SW 1271 (cell line): Measurements from ENCODE around the gene GZMM.

Experiments used
- DNase-seq, 2 experiments: peaks; one replicate each; lab custom pipeline; 2025; lab: John Stamatoyannopoulos, UW

The GZMM gene

DNA sequence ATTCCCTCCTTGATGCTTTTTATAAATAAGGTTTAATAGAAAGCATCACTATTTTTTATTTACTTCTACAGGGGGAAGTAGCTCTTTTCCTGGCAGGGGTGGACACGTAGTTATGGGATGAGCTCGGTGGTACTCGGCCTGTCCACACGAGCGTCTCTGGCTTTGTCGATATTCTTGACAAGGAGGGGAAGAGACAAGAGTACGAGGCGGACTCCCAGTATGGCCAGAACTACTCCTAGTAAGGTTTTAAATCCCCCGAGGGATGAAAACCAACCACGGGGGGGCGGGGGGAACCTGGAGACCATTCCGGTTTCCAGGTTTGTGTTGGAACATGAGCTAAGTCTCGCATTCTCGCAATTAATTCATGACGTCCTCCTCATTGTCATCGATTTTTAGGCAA lies 23.0 kb downstream of the GZMM start:
- no peak for DNase-seq

DNA sequence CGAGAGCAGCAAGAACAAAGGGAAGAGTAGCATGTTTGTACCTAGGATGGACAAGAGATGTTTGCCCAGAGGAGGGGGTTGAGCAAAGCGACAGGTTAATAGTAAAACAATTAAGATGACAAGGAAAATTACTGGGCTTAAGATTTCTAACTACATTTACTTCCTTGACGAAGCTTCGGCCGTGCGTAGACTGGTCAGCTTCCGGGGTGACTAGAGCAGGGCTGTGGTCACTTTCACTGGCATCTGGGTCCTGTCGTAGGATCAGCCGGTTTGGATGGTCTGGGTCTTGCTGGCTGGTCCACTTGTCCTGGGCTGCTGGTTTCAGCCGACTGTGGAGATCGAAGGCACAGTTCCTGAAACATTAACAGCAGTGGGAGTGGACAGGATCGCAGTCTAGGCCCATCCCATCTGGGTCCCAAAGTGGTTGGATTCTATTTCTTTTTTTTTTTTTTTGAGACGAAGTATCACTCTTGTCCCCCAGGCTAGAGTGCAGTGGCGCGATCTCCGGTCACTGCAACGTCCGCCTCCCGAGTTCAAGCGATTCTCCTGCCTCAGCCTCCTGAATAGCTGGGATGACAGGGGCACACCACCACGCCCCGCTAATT lies 23.5 kb downstream of the GZMM start:
- no peak for DNase-seq

DNA sequence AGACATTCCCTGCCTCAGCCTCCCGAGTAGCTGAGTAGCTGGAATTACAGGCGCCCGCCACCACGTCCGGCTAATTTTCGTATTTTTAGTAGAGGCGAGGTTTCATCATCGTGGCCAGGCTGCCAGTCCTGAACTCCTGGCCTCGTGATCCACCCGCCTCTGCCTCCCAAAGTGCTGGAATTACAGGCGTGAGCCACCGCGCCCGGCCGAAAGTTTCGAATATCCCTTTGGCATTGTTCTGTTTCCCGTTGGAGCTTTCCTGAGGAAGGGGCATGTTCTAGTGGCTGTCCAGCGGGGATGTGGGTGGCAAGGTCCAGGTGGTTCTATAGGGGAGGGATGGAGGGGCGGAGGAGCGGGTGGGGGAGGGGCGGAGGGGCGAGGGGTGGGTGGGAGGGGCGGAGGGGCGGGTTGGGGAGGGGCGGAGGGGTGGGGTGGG lies 26.4 kb downstream of the GZMM start:
- no peak for DNase-seq

DNA sequence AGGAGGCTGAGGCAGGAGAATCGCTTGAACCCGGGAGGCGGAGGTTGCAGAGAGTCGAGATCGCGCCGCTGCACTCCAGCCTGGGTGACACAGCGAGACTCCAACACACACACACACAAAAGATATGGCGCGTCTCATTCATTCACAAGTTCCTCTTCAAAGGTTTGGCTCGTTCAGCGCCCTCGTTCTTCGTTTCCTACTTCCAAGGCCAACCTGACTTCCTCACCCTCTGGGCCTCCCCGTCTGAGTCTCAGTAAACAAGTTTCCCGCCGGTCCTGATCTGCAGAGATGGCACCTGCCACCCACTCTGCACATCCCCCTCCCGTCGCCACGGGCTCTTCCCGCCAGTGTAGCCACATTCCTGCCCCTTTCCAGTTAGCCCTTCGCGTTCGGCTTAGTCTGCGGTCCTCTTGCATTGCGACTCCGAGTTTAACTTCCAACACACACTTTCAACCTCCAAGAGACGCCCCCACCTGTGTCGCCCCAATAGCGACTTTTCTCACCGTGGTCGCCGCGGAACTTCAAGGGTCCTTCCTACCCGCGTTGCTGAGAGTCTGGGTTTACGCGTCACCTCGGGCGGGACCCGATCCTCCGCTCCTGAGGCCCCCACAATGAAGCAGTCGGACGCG lies 27.2 kb downstream of the GZMM start:
- DNase-seq: peak in 1 of 2 experiments; percentile 82

DNA sequence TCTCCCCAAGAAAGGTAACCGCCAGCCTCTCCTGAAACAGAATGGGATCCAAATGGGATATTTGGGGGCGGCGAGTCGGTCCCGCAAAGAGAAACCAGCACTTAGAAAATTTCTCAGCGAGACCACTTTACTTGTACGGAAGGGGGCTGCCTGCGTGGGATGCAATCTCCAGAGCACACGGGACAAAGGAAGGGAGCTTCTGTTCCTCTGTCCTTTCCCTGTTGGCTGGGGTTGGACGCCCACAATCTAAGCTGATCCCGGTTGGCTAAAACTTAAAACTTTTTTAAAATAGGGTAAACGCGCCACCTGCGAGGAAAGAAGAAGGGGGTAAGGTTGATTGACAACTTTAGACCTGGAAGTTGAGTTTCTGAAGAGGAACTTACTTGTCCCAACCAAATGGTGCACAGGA lies 27.7 kb downstream of the GZMM start:
- DNase-seq: peak; percentile 51 to 70

DNA sequence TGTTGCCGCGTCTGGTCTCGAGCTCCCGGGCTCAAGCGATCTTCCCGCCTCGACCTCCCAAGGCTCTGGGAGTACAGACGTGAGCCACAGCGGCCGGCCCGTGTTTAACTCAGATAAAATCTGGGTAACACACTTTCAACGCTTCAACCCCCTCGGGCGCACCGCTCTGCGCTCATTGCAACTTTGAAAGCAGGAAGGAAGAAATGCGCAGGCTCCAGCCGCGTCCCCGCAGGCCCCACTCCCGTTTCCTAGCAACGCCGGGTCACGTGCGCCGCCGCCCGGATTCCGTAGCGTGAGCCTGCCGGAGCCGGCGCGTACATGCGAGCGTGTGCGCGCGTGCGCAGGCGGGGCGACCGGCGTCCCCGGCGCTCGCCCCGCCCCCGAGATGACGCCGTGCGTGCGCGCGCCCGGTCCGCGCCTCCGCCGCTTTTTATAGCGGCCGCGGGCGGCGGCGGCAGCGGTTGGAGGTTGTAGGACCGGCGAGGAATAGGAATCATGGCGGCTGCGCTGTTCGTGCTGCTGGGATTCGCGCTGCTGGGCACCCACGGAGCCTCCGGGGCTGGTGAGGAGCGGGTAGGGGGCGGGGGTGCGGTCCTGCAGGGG lies 28.4 kb downstream of the GZMM start, which contains the start of gene BSG:
TSS of gene BSG (plus strand) at position 457 of the 603 bp plus-strand sequence. CDS start at position 496, 39 bp downstream.
- peak; percentile 85 to 92 for DNase-seq

DNA sequence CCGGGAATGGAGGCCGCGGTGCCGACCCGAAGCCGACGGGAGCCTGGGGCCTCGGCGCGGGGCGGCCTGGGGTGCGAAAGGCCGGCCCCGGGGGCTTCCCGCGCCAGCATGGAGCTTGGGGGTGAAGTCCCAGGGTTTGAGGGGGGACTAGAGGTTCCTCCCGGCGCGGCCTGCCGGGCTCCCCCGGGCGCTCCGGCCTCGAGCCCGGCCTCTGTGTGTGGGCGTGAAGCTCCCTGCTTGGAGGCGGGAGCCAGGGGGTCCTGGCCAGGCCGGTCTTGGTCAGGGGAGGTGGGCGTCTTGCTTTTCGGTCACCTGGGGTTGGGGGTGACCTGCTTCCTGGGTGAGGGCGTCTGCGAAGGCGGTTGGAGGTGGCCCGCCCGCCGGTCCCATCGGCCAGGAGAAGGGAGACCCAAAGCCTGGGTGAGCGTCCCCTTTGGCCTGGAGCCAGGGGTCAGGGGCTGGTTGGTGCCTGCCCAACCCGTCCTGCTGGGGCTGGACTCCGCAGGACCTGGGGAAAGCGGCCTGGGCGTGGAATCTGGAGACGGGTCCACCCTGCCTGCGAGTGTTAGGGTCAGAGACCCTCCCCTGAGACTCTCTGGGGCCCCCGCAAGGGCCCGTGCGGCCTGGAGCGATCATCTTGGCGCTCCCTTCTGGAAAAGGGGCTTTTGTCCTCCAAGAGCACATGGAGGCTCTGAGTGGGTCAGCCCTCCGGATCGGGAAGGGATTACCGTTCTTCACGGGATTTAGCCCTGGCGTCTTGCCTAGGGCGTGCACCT lies 29.1 kb downstream of the GZMM start:
- DNase-seq: peak in 1 of 2 experiments; percentile 31

DNA sequence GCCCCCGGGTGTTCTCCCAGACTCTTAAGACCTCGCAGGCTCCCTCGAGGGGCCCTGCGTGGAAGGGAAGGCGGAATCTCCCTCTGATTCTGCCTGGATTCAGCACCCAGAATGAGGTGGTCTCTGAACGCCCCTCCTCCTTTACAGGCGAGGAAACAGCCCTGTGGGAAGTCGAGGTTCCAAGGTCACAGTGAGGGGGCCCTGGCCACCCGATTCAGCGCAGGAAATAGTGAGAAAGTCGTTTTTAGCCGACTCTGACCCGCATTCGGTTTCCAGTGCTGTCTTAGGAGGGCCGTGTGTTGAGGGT lies 29.6 kb downstream of the GZMM start:
- no peak for DNase-seq

DNA sequence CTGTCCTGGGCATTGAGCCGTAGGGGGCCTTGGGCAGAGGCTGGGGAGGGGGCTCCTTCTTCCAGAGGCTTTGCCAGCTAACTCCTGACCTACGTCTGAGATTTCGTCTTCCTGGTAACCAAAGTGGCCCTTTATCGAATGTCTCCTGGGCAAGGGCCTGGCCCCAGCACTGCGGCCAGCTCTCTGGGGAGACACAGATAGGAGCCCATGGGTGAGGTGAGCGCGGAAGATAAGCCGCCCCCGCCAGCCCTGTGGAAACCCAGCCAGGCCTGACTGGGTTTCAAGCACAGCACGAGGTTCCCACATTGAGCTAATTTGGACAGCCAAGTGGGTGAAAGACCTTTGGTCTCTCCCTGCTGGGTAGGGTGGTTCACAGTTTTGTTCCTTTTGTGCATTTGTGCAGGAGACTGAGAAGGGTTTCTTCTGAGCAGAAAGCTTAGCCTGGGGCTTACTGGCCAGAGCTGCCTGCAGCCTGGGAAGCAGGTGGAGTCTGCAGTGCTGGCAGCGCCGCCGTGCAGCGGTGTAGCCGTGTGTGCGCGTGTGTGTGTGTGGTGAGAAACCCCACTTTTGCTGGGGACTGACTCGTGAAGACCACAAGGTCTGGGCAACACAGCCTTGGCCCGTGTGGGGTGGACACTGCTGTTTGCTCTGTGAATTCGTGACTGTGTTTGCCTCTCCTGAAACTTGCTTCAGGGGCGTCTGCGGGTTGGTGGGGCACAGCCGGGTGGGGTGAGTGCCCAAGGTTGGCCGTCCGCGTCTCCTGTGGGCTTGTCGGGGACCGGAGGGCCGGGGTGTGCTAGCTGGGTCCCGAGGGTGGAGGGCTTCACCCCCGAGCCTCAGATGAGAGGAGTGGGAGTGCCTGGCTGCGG lies 31.0 kb downstream of the GZMM start:
- no peak for DNase-seq

DNA sequence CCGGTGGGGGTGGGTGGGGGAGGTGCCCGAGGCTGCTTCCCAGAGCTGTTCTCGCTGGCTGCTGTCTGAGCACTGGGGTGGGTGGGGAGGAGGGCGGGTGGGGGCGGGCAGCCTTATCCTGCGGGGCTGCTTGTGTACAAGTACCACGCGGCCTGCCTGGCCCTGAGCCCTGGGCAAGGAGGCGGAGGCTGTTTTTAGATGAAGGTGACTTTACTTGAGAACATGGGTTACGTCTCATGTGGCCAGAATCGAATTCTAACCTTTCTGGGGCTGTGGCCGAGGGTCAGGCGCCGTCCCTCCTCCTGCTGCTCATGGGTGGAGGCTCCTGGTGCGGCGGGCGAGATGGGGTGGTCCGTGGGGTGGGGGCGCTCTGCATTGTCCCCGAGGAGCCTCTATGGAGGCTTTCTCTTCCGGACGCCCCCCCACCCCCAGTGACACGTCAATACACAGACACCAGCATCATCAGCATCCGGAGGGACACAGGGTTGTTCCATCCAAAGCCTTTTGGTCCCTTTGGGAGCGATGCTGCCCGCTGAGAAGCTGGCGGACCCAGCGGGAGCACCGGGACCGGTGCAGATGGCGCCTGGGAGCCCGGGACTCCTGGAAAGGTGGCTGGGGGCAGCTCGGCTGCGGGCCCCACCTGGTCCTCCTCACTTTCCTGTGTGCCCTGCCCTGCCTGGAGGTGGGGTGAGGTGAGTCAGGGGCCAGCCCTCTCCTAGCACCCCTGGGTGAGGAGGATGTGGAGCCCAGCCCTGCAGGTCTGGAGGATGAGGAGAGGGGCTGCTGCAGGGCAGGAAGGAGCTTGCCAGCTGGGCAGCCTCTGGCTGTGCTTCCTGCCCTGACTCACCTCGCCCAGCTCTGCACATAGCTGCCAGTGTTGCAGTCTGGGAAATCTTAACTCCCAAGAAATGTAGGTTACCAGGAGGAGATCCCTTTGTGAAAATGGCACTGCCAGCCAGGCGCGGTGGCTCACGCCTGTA lies 32.0 kb downstream of the GZMM start:
- peak; percentile 57 to 84 for DNase-seq

DNA sequence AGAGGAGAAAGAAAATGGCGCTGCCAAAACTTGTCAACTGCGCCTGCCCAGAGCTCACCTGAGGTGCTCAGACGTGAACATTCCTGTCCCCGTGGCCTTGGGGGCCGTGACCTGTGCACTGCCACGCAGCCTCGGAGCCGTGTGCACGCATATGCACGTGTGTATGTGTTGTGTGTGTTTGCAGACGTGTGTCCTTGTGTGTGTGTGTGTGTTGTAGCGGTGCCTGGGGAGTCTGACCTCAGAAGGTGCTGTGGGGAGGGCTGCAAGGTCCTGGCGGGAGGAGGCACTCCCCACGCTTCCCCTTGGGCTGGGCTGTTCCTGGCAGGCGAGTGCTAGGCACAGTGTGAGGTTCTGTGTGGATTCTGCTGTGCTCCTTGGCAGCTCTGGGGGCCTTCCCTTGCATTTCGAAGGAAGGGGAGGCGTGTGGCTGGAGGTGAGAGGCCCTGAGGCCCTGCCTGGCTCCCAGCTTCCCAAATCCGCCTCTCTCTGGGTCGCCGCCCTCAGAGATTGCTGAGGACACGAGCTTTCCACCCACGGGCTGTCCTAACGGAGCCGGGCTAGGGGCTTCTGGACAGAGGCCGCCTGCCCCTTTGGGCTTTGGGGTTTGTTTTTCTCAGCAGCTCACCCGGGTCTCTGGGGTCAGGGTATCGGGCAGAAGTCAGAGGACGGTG lies 33.0 kb downstream of the GZMM start:
- no peak for DNase-seq

DNA sequence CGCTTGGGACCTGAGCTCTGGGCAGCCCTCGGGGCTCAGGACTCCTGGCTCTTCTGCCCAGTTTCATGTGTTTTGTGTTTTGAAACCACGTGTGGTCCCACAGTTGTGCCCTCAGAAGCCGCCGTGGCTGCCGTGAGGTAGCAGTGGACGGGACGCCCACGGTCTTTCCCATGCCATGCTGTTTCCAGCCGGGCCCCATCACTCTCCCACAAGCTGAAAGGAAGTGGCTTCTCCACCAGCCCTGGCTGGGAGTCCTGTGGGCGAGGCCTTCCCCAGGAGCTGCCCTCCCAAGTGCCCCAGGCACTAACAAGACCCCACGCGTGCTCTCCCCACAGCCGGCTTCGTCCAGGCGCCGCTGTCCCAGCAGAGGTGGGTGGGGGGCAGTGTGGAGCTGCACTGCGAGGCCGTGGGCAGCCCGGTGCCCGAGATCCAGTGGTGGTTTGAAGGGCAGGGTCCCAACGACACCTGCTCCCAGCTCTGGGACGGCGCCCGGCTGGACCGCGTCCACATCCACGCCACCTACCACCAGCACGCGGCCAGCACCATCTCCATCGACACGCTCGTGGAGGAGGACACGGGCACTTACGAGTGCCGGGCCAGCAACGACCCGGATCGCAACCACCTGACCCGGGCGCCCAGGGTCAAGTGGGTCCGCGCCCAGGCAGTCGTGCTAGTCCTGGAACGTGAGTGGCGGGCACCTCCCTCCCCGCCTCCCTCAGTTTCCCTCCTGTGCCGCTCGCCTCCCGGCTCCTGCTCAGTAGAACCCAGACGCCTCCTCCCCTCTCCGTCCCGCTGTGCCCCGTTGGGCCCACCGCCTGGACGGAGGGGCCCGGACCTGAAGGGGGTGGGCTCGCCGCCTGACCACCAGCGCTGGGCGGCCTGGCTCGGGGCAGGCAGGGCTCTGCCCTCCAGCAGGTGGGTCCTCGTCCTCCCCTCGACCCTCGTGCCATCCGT lies 33.9 kb downstream of the GZMM start:
- DNase-seq: no peak

DNA sequence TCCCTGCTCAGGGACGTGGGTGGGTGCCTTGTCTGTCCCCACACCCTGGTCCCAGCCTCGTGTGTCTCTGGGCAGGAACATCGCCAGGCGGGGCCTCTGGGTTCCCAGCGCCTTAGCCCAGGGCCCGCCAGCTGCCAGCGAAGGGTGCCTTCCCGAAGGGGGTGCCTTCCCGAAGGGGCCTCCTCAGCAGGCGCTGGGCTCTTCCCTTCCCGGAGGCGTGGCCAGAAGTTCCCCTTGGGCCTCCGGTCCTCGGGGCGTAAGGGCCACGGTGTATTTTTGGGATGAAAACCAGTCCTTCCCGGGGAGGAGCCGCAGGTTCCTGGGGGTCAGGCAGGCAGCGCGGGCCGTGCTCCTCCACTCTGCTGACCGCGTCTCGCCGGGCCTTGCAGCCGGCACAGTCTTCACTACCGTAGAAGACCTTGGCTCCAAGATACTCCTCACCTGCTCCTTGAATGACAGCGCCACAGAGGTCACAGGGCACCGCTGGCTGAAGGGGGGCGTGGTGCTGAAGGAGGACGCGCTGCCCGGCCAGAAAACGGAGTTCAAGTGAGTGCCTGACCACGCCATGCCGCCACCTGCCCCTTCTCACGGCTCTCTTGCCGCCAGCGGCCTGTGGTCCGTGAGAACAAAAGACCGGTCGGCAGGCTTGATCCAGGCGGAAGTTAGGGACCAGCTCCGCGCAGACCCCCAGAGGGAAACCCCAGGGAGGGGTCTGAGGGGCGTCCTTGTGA lies 35.4 kb downstream of the GZMM start:
- no peak for DNase-seq

DNA sequence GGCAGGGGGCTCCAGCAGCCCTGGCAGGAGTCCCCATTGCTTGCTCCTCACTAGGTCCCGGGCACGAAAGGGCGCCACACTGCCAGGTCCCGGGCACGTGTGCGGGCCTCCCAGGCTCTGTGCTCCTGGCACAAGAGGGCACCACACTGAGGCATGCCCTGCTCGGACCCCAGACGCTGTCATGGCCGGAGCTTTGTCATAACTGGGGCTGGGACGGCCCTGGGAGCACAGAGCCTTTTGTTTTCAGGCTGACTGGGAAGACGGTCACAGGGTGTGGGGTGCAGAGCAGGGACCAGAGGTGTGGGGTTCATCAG lies 35.9 kb downstream of the GZMM start:
- DNase-seq: no peak

DNA sequence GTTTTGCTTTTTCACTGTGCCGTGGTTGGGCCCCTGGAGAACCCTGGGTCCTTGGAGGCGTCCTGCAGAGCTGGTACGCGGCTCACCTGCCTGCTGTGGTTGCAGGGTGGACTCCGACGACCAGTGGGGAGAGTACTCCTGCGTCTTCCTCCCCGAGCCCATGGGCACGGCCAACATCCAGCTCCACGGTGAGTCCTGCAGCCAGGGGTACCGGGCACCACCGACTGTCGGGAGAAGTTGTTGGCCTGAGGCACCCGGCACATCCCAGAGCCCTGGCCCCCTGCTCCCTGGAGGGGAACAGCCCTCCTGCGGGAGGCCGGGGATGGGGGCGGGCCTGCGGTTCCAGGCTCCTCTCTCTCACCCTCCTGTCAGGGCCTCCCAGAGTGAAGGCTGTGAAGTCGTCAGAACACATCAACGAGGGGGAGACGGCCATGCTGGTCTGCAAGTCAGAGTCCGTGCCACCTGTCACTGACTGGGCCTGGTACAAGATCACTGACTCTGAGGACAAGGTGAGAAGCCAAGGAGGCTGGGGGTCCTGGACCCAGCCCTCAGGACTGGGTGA lies 36.5 kb downstream of the GZMM start:
- no peak for DNase-seq

DNA sequence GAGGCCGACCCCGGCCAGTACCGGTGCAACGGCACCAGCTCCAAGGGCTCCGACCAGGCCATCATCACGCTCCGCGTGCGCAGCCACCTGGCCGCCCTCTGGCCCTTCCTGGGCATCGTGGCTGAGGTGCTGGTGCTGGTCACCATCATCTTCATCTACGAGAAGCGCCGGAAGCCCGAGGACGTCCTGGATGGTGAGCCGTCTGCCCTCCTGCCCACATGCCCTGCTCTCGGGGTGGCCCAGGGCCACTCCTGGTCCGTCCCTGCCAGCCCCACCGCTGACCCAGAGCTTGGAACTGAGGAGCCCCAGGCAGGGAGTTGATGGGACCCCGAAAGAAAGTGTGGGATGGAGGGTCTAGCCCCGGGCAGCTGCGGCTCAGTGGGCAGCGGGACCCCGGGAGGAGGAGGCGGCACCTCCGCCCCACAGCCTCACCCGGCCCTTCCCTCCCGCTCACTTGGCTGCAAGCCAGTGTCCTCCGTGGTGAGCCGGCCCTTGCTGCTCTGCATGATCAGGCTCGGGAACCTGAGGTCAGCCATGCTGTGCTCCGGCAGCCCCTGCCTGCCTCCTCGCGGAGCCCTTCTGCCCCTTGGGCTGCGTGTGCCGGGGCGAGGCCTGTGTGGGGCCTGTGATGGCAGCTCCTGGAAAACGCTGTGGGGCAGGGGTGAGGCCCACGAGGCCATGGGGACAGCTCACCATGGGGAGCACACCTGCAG lies 37.7 kb downstream of the GZMM start:
- DNase-seq: no peak

DNA sequence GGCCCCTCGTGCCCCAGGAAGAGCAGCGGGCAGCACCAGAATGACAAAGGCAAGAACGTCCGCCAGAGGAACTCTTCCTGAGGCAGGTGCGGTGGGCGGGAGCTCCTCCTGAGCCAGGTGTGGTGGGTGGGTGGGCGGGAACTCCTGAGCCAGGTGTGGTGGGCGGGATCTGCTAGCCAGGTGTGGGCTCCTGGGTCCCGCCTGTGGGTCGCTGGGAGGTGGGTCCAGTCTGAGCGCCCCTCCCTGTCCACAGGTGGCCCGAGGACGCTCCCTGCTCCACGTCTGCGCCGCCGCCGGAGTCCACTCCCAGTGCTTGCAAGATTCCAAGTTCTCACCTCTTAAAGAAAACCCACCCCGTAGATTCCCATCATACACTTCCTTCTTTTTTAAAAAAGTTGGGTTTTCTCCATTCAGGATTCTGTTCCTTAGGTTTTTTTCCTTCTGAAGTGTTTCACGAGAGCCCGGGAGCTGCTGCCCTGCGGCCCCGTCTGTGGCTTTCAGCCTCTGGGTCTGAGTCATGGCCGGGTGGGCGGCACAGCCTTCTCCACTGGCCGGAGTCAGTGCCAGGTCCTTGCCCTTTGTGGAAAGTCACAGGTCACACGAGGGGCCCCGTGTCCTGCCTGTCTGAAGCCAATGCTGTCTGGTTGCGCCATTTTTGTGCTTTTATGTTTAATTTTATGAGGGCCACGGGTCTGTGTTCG lies 38.8 kb downstream of the GZMM start:
- no peak for DNase-seq
